ENCODE data around the gene LYPD6B.

LYPD6B gene

DNA sequence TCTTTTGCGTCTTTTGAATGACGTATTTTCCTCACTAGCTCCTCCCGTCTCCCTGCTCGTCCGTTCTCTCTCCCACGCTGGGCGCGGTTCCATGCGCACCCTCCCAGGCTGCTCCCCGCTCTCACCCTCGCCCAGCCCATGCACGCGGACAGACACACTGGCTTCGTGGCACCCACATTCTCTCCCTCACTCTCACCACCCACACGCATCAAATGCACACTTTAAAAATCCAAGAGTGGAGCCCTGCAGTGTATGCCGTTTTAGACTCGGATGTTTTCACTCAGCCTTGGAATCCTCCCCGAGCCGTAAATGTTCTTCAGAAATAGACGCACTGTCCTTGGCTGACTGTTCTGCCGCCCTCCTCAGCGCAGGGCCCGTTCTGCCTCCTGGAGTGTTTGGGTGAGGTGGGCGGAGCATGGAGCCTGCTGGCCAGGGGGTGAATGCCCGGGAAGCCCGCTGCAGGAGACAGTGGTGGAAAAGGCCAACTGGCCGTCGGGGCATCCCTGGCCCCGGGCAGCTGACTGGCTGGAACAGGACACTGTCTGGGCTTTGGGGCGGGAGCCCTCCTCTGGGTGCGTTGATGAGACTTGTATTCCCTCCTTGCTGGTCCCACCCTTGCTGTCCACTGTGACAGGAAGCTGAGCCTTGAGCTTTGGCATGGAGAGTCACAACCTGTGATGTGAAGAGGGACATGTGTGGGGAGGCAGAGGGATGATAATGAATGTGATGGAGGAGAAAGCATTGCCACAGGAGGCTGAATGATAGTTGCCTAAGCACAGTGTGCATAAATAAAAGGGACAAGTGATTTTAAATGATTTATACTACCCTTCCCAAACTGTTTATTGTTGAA is 35.4 kb upstream of the LYPD6B start:
- Mint-ChIP-seq H3K27ac (no peak overlapping the region), H3K4me3 (no peak overlapping the region), H3K27me3 (no peaks in the 10 kb centered on the region), H3K4me1 (no peaks in the 10 kb centered on the region), H3K36me3 (no peaks in the 10 kb centered on the region), H3K9me3 (no peaks in the 10 kb centered on the region)
- CTCF ChIA-PET, result no interaction called here
- no peak for DNase-seq

DNA sequence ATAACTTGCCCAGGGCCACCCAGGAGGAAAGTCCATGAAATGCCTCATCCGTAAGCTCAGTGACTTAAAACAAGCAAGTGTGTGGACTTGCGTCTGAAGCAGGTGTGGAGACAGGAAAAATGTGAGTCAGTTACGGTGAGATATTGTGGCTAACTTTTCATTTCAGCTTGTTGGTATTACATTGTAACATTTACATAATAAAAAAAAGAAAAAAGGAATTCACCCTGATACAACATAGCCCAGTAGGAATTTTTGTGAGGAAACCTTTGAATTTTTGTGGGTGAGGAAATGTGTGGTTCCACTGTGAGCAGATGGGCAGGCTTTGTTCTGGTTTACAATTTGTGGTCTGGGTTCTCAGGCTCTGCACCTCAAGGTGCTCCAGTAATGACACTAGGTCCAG is 33.7 kb upstream of the LYPD6B start:
- CTCF ChIA-PET, result no interaction called here
- no peaks in the 10 kb centered on the region for H3K9me3 Mint-ChIP-seq
- H3K4me1 Mint-ChIP-seq, result no peaks in the 10 kb centered on the region
- H3K27ac Mint-ChIP-seq, result no peak overlapping the region
- H3K36me3 Mint-ChIP-seq, result no peaks in the 10 kb centered on the region
- DNase-seq, result no peak
- no peaks in the 10 kb centered on the region for H3K27me3 Mint-ChIP-seq
- no peak overlapping the region for H3K4me3 Mint-ChIP-seq

DNA sequence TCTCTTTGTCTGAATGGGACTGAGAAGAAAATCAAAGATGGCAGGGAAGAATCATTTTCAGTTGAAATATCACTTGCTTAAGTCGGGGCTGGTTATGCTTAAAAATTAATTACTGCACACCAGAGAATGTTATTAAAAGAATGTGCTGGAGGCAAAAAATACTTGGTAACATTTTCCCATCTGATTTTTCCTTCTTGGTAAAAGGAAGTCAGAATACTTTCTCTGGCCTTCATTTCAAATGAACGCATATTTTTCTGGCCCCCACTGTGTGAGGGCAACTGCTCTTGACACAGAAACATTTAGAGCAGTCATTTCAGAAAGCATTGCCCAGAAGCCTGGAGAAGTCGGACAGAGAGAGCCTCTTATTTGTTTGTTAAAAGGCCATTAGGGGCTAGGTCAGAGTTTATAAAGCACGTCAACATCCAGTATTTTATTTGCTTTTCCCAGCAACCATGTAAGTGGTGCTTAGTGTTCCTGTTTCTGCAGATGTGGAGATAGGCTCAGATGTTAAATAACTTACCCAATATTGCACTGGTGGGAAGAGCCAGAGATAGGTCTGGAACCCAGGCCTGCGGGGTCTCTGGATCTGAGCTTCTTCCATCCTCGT is 32.9 kb upstream of the LYPD6B start:
- DNase-seq, result no peak
- Mint-ChIP-seq H3K9me3 (no peaks in the 10 kb centered on the region), H3K4me3 (no peak overlapping the region), H3K27me3 (no peaks in the 10 kb centered on the region), H3K4me1 (no peaks in the 10 kb centered on the region), H3K27ac (no peak overlapping the region), H3K36me3 (no peaks in the 10 kb centered on the region)
- CTCF ChIA-PET, result no interaction called here

DNA sequence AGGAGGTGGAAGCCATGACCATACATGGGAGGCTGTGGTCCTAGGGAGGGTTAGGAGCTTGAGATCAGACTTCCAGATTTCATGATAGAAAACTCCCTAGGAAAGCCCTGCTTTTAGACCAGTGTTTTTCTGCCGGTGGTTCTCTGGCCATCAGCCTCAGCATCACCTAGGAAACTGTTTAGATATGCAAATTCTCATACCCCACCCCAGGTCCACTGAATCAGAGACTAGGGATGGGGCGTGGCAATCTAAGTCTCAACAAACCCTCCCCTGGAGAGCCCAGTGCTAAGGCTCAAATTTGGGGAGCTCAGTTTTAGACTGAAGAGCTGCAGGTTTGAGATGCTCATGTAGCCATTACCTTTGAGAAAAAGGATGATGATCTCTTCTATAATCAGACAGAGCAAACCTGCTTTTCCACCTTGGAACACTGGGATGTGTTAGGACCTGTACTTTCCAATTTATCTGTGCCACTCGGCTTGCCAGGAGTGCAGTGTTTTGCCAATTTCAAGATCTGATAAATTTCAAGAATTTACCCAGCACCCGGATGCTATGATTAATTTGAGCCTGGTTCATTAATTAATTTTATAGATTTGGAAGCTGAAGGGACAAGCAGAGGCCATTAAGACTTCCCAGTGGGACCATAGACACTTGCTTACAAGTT is 31.5 kb upstream of the LYPD6B start:
- H3K9me3 Mint-ChIP-seq, result no peaks in the 10 kb centered on the region
- H3K4me1 Mint-ChIP-seq, result no peaks in the 10 kb centered on the region
- no peak for DNase-seq
- no peaks in the 10 kb centered on the region for H3K36me3 Mint-ChIP-seq
- CTCF ChIA-PET, result interaction anchor here (2.5 kb wide), 1 partner anchor 11 kb away, joined by 9 read pairs; no protein-coding TSS in a partner anchor
- no peaks in the 10 kb centered on the region for H3K27me3 Mint-ChIP-seq
- no peak overlapping the region for H3K4me3 Mint-ChIP-seq
- H3K27ac Mint-ChIP-seq, result no peak overlapping the region

DNA sequence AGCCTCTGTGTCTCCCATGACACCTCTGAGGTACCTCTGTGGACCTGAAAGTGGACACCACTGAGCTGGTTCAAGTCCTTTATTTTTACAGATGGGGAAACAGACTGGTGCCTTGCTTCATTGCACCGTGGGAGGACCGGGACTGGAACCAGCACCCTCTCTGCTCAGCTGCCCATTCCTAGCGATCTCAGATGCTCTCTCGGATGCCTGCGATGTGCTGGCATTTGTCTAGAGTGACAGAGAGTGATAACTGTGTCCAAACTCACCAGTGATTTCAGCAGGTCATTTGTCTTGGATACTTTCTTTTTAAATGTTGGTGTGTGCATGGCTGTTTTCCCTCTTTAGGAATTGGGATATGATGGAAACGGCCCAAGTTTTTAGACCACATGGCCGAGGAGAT is 30.1 kb upstream of the LYPD6B start:
- H3K4me3 Mint-ChIP-seq, result no peak overlapping the region
- H3K27ac Mint-ChIP-seq, result no peak overlapping the region
- DNase-seq, result no peak
- no peaks in the 10 kb centered on the region for H3K9me3 Mint-ChIP-seq
- CTCF ChIA-PET, result interaction anchor here (0.7 to 2.5 kb wide), 2 partner anchors 9 to 18 kb away, joined by 3 to 9 read pairs; no protein-coding TSS in a partner anchor
- no peaks in the 10 kb centered on the region for H3K4me1 Mint-ChIP-seq
- no peaks in the 10 kb centered on the region for H3K36me3 Mint-ChIP-seq
- H3K27me3 Mint-ChIP-seq, result no peaks in the 10 kb centered on the region

DNA sequence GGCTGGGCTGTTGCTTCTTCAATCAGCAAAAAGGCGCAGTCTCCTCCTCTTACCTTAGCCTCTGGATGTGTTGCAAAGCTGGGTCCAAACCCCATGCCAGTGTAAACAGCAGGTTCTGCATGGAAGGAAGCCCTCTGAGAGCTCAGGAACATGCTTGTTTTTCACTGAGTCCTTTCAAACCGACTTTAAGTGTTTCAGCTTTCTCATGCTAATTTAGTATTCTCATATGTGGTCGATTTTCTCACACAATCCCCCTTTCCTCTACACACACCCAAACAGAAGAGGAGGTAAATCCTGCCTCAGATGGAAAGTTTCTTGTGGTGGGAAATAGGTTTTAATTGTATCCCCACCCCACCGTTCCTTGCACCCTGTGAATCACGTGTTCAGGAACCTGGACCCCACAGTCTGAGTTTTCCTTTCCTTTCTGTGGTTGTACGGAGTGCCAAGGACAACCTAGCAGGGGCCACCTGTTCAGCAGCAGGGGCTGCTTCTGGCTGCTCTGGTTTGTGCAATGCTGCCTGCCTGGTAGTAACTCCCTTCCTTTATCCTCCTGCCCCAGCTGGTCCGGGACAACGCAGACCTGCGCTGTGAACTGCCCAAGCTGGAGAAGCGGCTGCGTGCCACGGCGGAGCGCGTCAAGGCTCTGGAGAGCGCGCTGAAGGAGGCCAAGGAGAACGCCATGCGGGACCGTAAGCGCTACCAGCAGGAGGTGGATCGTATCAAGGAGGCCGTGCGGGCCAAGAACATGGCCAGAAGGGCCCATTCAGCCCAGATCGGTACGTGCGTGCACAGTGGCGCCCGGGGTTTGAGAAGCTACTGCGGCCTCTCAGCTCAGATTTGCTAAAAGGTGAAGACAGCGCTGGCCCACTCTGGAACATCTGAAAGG is 28.7 kb upstream of the LYPD6B start:
- H3K4me1 Mint-ChIP-seq, result no peaks in the 10 kb centered on the region
- no peaks in the 10 kb centered on the region for H3K27me3 Mint-ChIP-seq
- CTCF ChIA-PET, result interaction anchor here (2.5 kb wide), 1 partner anchor 8 kb away, joined by 9 read pairs; no protein-coding TSS in a partner anchor
- no peak for DNase-seq
- H3K9me3 Mint-ChIP-seq, result no peaks in the 10 kb centered on the region
- H3K4me3 Mint-ChIP-seq, result no peak overlapping the region
- no peaks in the 10 kb centered on the region for H3K36me3 Mint-ChIP-seq
- H3K27ac Mint-ChIP-seq, result no peak overlapping the region

DNA sequence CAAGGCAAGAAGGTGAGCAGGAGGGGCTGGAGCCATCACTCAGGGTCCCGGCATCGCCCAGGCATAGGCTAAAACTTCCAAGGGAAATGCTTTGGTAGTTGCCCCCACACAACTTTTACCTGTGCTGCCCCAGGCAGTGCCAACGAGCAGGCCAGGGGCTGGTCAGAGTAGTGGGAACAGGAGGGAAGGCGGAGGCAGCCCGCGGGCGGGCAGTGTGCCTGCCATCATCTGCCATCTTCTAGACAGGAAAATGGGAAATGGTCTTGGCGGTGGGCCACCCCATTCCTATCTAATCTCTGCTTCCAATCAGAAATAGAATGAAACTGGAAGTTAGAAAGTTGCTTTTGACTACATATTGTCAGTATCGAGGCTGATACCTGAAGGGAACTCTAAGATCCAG is 26.0 kb upstream of the LYPD6B start:
- CTCF ChIA-PET, result no interaction called here
- no peaks in the 10 kb centered on the region for H3K27me3 Mint-ChIP-seq

DNA sequence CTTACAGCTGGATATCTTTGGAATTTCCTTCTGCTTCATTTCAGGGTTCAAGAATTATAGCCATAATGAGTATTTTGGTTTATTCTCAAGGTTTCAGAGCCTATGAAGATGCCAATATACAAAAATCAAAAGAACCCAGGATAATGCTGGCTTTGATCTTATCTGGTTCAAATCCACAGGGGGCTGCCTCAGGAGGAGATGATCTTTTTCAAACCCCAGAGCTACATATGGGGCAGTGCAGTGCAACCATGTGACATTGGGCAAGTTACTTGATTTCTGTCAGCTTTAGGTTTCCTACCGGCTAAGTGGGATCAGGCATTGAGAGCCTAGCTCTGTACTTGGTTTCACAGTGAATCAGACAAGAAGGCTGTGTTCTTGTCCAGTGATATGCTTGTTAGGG is 23.0 kb upstream of the LYPD6B start:
- H3K4me1 Mint-ChIP-seq, result no peaks in the 10 kb centered on the region
- DNase-seq, result no peak
- no peaks in the 10 kb centered on the region for H3K36me3 Mint-ChIP-seq
- H3K4me3 Mint-ChIP-seq, result no peak overlapping the region
- H3K9me3 Mint-ChIP-seq, result no peaks in the 10 kb centered on the region
- H3K27ac Mint-ChIP-seq, result no peak overlapping the region
- CTCF ChIA-PET, result interaction anchor here (0.9 to 3.9 kb wide), 3 partner anchors 9 to 545 kb away, joined by 3 to 42 read pairs (median 19); no protein-coding TSS in a partner anchor
- H3K27me3 Mint-ChIP-seq, result no peaks in the 10 kb centered on the region

More for the DNA sequence above, 26.0 kb upstream of the LYPD6B start:
- no peaks in the 10 kb centered on the region for H3K4me1 Mint-ChIP-seq
- no peak overlapping the region for H3K4me3 Mint-ChIP-seq
- H3K27ac Mint-ChIP-seq, result no peak overlapping the region
- no peaks in the 10 kb centered on the region for H3K36me3 Mint-ChIP-seq
- no peaks in the 10 kb centered on the region for H3K9me3 Mint-ChIP-seq
- DNase-seq, result no peak

DNA sequence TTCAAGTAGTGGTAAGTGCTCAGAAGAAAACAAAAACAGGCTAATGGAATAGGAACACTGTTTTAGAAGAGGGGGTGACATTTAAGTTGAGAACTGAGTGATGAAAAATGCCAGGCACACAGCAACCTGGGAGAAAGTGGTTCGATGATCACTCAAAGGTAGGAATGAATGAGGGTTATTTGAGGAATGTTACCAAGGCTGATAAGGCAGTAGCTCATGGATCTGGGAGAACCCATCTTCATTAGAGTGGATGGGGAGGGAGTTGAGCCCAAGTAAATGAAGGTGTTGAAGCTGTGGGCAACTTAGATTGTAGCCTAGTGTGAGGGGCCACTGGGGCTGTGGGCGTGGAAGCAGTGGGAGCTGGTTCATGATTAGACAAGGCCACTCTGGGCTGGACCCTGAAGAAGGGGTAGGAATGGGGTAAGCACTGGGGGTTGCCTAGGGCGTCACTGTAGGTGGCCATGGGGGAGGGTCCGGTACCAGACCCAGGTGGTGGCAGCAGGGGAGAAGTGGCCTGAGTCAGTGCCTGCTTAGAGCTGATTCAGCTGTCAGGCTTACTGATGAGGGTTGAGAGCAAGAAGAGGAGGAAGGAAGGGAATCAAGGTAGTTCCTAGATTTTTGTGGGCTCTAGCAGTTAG is 22.5 kb upstream of the LYPD6B start:
- no peak for DNase-seq
- Mint-ChIP-seq H3K27ac (no peak overlapping the region), H3K4me1 (no peaks in the 10 kb centered on the region), H3K9me3 (no peaks in the 10 kb centered on the region), H3K4me3 (no peak overlapping the region), H3K27me3 (no peaks in the 10 kb centered on the region), H3K36me3 (no peaks in the 10 kb centered on the region)
- CTCF ChIA-PET, result interaction anchor here (0.9 to 3.9 kb wide), 13 partner anchors 9 to 692 kb away, joined by 3 to 42 read pairs (median 4); partner anchors contain the start of gene LYPD6B

DNA sequence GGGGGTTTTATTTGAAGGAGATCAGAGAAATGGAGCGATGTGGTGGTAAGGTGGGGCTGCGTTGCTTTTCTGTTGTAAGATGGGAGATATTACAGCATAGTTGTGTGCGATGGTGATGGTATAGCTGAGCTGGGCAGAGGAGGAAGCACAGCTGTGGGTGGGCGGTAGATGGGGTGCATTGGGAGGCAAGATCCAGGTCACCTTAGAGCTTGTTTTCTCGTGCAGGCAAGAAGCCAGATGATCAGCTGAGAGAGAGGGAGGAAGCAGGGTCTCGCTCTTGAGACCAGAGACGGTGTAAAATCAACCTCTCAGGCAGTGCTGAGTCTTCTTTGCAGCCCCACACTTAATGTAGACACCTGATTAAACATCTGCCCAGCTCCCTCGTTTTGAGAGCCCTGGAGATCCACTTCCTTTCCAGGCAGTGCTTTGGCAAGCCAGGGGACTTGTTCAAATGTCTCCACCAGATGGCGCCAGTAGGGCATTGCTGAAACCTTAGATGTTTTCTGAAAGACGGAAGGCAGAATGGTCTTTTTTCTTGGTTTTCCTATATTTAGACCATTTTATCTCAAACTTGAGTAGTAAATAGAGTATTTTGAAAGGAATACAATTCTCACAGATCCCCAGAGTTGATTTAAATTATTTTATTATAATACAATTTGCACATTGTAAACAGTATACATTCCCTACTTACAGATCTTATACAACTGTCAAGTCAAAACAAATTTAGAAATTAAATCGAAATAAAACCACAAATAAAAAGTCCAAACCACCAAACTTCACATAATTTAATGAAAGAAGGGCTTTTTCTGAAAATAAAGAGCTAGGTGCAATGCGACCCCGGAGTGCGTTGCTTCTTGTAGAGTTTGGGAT is 21.1 kb upstream of the LYPD6B start:
- Mint-ChIP-seq H3K36me3 (no peaks in the 10 kb centered on the region), H3K4me3 (no peak overlapping the region), H3K4me1 (no peaks in the 10 kb centered on the region), H3K9me3 (no peaks in the 10 kb centered on the region), H3K27ac (no peak overlapping the region), H3K27me3 (no peaks in the 10 kb centered on the region)
- peak; percentile 84 for DNase-seq
- CTCF ChIA-PET, result interaction anchor here (0.6 to 3.9 kb wide), 27 partner anchors 8 to 691 kb away, joined by 3 to 42 read pairs (median 4); partner anchors contain the start of genes LYPD6B and MMADHC

DNA sequence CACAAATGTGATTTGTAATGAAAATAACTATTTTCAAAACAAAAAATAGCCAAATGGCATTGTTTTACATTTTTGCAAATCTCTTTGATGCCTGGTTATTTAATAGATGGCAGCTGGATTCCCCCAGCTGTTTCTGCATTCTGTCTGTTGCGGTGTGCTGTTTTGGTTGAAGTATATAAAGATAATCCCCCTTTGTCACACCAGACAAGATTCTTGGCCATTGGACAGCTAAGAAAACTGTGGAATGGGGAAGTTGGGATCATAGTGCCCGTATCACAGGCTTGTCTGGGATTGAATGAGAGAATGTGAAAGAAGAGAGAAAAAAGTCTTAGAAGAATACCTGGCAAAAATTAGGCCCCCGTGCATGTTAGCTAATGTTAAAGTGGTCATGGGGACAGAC is 19.5 kb upstream of the LYPD6B start:
- no peak for DNase-seq
- Mint-ChIP-seq H3K4me3 (no peak overlapping the region), H3K9me3 (no peaks in the 10 kb centered on the region), H3K27me3 (no peaks in the 10 kb centered on the region), H3K4me1 (no peaks in the 10 kb centered on the region), H3K27ac (no peak overlapping the region), H3K36me3 (no peaks in the 10 kb centered on the region)
- CTCF ChIA-PET, result interaction anchor here (0.8 to 3.9 kb wide), 8 partner anchors 8 to 568 kb away, joined by 3 to 42 read pairs (median 4); partner anchors contain the start of gene MMADHC

DNA sequence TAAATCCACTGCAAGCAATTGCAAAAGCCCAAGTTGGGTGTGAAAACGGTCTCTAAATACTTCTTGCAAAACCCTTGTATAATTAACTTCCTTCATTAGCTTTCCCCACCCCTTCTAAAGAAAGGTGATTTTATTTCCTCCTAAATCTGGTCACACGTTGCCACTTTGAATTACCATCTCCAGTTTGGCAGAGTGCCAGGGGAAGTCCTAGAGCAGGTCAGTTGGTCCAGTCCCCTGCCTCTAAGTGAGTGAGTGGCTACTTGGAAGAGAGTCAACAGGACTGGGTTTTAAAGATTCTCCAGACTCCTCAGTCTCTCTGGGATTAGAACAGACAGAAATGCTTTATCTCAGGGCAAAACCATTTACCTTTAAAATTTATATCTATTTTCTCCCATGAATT is 18.7 kb upstream of the LYPD6B start:
- Mint-ChIP-seq H3K4me1 (no peaks in the 10 kb centered on the region), H3K27me3 (no peaks in the 10 kb centered on the region), H3K4me3 (no peak overlapping the region), H3K9me3 (no peaks in the 10 kb centered on the region), H3K27ac (no peak overlapping the region), H3K36me3 (no peaks in the 10 kb centered on the region)
- CTCF ChIA-PET, result interaction anchor here (0.6 to 2.3 kb wide), 4 partner anchors 8 to 567 kb away, joined by 3 to 6 read pairs (median 3); partner anchors contain the start of gene MMADHC
- DNase-seq, result no peak

Data from activated naive CD4-positive, alpha-beta T cell treated with anti-CD3 and anti-CD28 coated beads, Interleukin-2, amount 10 ng/mL, durations not matched to agents 7 days and 5 days (primary cell).